Measurements from ENCODE around the gene MAP3K7.

GRCh38 chr6:90619221-90619620 is 32.3 kb upstream of the MAP3K7 start:
- TF ChIP-seq CTCF (conservative IDR thresholded peaks at IDR 0.05; ENCODE audit: low read depth in 2 of 2) (no peak), POLR2AphosphoS5 (IDR thresholded peaks at IDR 0.05; ENCODE audit: low read depth) (no peak), EZH2phosphoT487 (IDR thresholded peaks at IDR 0.05; ENCODE audit: unreplicated experiment) (no peak), EZH2 (IDR thresholded peaks at IDR 0.05; ENCODE audit: low read depth, unreplicated experiment) (no peak), REST (IDR thresholded peaks at IDR 0.05; ENCODE audit: unreplicated experiment) (no peak), STAT1 (IDR thresholded peaks at IDR 0.05; ENCODE audit: unreplicated experiment) (no peak), JUNB (IDR thresholded peaks at IDR 0.05; ENCODE audit: unreplicated experiment) (no peak), CREB1 (CRISPR knock-in tag; IDR thresholded peaks at IDR 0.05; ENCODE audit: low read depth) (no peak), ZNF462 (CRISPR knock-in tag; IDR thresholded peaks at IDR 0.05) (no peak), NANOG (IDR thresholded peaks at IDR 0.05; ENCODE audit: borderline replicate concordance) (no peak), ETS1 (IDR thresholded peaks at IDR 0.05) (no peak), ZNF331 (CRISPR knock-in tag; IDR thresholded peaks at IDR 0.05; ENCODE audit: low read depth) (no peak)

Data from GM23338 (cell line).